Forelimb muscle (tissue), 1 donor: ENCODE measurements around the gene NEIL3. TPM values are rescaled to one million over a fixed set of nuclear protein-coding genes. Genes with fewer than 3 reads are reported as not detected.

Experiments used
- DNase-seq: peaks from one replicate; pipeline ENCODE4 v3.0.0-alpha.2; 2013; ENCODE audit warnings: low read depth
- polyA plus RNA-seq: library from polyadenylated mRNA; unstranded; fragments of 120-200 nt; gene quantifications from one replicate; pipeline ENCODE4 v1.2.1, GENCODE V29; 2013; ENCODE audit not compliant: insufficient read length

The NEIL3 gene
- polyA plus RNA-seq, 1 donor = 2.4 TPM

GRCh38 chr4:177367336-177367735, 57.7 kb downstream of the NEIL3 start:
- no peak for DNase-seq

GRCh38 chr4:177369372-177369771, 59.7 kb downstream of the NEIL3 start:
- no peak for DNase-seq

- no peak for DNase-seq
Measured at GRCh38 chr4:177371461-177371860, 61.8 kb downstream of the NEIL3 start.

- no peak for DNase-seq
Measured at GRCh38 chr4:177374966-177375365, 65.3 kb downstream of the NEIL3 start.

GRCh38 chr4:177375372-177375771, 65.7 kb downstream of the NEIL3 start:
- no peak for DNase-seq

GRCh38 chr4:177376024-177376423, 66.3 kb downstream of the NEIL3 start:
- DNase-seq = no peak

- no peak for DNase-seq
Measured at GRCh38 chr4:177380730-177381287, 71.1 kb downstream of the NEIL3 start.

GRCh38 chr4:177381762-177382310, 72.2 kb downstream of the NEIL3 start:
- no peak for DNase-seq

GRCh38 chr4:177384856-177385397, 75.3 kb downstream of the NEIL3 start:
- no peak for DNase-seq

GRCh38 chr4:177385576-177386277, 76.1 kb downstream of the NEIL3 start:
- DNase-seq = no peak

GRCh38 chr4:177386278-177386815, 76.7 kb downstream of the NEIL3 start:
- no peak for DNase-seq

GRCh38 chr4:177391287-177391686, 81.6 kb downstream of the NEIL3 start:
- no peak for DNase-seq

- no peak for DNase-seq
Measured at GRCh38 chr4:177391953-177392352, 82.3 kb downstream of the NEIL3 start.

GRCh38 chr4:177393236-177393635, 83.6 kb downstream of the NEIL3 start:
- no peak for DNase-seq

GRCh38 chr4:177396352-177396751, 86.7 kb downstream of the NEIL3 start:
- DNase-seq = no peak

GRCh38 chr4:177400030-177400429, 90.4 kb downstream of the NEIL3 start:
- DNase-seq = no peak

GRCh38 chr4:177401658-177402273, 92.1 kb downstream of the NEIL3 start:
- DNase-seq = no peak

- no peak for DNase-seq
Measured at GRCh38 chr4:177403746-177404145, 94.1 kb downstream of the NEIL3 start.

- DNase-seq = no peak
Measured at GRCh38 chr4:177404342-177404741, 94.7 kb downstream of the NEIL3 start.

GRCh38 chr4:177404986-177405385, 95.3 kb downstream of the NEIL3 start:
- DNase-seq = no peak

- no peak for DNase-seq
Measured at GRCh38 chr4:177405508-177405907, 95.8 kb downstream of the NEIL3 start.

GRCh38 chr4:177408023-177408422, 98.3 kb downstream of the NEIL3 start:
- no peak for DNase-seq
